Fibroblast of pulmonary artery (primary cell): ENCODE data around the gene TLCD3B.

Experiments used
- DNase-seq: peaks from one replicate; pipeline ENCODE4 v3.0.0-alpha.2; 2010; ENCODE audit warnings: low read depth
- H3K4me3 ChIP-seq: replicated peaks from 2 replicates; pipeline ENCODE4 v1.5.1; 2011; ENCODE audit warnings: low read depth, mild to moderate bottlenecking, control low read depth, low read length, moderate library complexity
- TF ChIP-seq, protein P1 (sequence below): IDR thresholded peaks from 2 replicates; pipeline ENCODE4 v1.5.1; 2011; ENCODE audit warnings: mild to moderate bottlenecking, control low read depth, low read length, inconsistent platforms; ENCODE audit errors: missing control alignments

TLCD3B gene

DNA sequence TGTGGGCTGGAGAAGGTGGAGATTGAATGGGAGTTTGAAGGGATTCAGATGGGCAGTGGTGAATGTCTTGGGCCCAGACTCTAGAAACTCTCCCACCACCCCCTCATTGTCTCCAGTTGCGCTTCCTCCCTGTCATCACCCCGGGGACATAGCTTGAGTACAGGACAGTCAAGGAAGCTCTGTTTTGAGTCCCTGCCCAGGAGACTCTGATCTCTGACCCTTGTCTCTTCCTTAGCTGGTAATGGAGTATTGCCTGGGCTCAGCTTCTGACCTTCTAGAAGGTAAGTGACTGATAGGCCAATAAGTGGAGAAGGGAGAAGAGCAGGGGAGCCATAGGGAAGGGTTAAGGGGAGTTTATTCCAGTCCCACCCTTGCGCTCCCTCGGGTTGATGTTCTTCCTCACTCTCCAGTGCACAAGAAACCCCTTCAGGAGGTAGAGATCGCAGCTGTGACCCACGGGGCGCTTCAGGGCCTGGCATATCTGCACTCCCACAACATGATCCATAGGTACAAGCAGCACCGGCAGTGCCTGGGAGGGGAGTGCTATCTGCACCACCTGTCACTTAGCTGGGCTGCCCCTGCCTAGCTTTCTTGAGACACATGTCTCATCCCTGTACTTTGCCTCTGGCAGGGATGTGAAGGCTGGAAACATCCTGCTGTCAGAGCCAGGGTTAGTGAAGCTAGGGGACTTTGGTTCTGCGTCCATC, 52.4 kb downstream of the TLCD3B start:
- H3K4me3 ChIP-seq, result no peak overlapping the region
- no peak for DNase-seq
- TF ChIP-seq, protein P1, sequence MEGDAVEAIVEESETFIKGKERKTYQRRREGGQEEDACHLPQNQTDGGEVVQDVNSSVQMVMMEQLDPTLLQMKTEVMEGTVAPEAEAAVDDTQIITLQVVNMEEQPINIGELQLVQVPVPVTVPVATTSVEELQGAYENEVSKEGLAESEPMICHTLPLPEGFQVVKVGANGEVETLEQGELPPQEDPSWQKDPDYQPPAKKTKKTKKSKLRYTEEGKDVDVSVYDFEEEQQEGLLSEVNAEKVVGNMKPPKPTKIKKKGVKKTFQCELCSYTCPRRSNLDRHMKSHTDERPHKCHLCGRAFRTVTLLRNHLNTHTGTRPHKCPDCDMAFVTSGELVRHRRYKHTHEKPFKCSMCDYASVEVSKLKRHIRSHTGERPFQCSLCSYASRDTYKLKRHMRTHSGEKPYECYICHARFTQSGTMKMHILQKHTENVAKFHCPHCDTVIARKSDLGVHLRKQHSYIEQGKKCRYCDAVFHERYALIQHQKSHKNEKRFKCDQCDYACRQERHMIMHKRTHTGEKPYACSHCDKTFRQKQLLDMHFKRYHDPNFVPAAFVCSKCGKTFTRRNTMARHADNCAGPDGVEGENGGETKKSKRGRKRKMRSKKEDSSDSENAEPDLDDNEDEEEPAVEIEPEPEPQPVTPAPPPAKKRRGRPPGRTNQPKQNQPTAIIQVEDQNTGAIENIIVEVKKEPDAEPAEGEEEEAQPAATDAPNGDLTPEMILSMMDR, result no peak

DNA sequence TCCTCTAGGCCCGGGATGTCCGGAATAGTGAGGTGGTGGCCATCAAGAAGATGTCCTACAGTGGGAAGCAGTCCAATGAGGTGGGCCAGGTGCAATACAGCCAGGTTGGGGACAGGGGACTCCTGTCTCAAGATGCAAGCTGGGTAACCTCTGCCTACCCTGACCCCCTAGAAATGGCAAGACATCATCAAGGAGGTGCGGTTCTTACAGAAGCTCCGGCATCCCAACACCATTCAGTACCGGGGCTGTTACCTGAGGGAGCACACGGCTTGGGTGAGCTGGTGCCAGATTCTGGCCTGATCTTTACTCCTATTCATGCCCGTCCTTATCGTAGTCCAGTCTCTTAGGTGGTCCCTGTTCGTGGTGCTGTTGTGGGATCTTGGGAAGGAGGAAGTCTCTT, 53.0 kb downstream of the TLCD3B start:
- TF ChIP-seq, protein P1, result no peak
- no peak overlapping the region for H3K4me3 ChIP-seq
- DNase-seq, result no peak

- H3K4me3 ChIP-seq, result peak overlapping the region; percentile 93
- DNase-seq, result no peak
- TF ChIP-seq, protein P1, result no peak
These were observed 53.8 kb downstream of the TLCD3B start for GRCh38 chr16:29977063-29977825.

GRCh38 chr16:29975811-29976511, 55.1 kb downstream of the TLCD3B start:
- TF ChIP-seq, protein P1, result no peak
- H3K4me3 ChIP-seq, result peak overlapping the region; percentile 93
- DNase-seq, result peak; percentile 21

DNA sequence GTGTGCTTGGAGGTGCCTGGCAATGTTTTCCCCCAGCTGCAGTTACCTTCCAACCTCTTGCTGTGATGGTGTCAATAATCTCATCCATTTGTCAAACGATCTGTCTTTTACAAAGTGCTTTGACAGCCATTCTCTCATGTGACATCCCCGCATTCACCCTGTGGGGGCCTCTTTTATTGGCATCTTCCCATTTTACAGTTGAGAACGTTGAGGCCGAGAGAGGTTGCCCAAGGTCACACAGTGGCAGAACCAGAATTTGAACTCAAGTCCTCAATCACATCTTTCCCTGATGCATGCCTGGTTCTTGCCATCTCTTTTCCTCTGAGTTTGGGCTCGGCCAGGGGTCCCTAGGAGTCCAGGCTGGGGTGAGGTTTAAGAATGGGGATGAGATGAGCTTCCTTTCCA, 55.9 kb downstream of the TLCD3B start:
- peak overlapping the region; percentile 93 for H3K4me3 ChIP-seq
- no peak for DNase-seq
- TF ChIP-seq, protein P1, result no peak
